Spleen (tissue), 7 donors: ENCODE measurements around the gene GJA10.

Source experiments
- POLR2A ChIP-seq, 3 donors: fragments of 450-650 bp; IDR thresholded peaks; one replicate each; pipeline ENCODE4 v1.5.1; 2017; ENCODE audit warnings: antibody characterized with exemption in 3 of 3, mild to moderate bottlenecking in 1 of 3
- POLR2AphosphoS5 ChIP-seq, 3 donors: sonication (generic); formaldehyde crosslinking; IDR thresholded peaks; one replicate each; pipeline ENCODE4 v1.5.1; 2017; ENCODE audit warnings: antibody characterized with exemption in 3 of 3
- TF ChIP-seq, protein P1 (sequence below), 11 experiments: fragments of 200-600 bp in 7 of 11; fragments of 450-650 bp in 4 of 11; sonication (generic) in 4 of 11; IDR thresholded peaks in 8 of 11; conservative IDR thresholded peaks in 3 of 11; 1 replicate in 7 of 11; 2 replicates in 4 of 11; pipeline versions ENCODE4 v1.4.0 to v1.8.0; 2016 to 2021; ENCODE audit warnings: antibody characterized with exemption in 11 of 11, inconsistent platforms in 4 of 11, mild to moderate bottlenecking in 1 of 11
- donor health status: DM: no; HTN: no; CAD: no; lungs with moderate emphysema.
- donor health status: DM: no; HTN: no; CAD: no.
- donor health status: DM: no; HTN: no; CAD: no.

DNA sequence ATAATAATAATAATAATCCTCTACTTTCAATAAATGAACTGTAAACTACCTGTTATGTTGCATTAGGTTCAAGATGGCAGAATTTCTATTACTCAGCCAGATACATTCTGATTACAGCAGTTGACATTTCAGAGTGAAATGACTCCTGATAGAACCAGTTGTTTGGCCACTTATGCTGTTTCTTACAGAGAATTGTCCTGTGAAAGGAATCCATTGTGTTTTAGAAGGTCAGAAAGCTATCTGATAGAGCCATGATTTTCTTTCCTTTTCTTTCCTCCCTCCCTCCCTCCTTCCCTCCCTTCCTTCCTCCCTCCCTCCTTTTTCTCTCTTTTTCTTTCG is 16.6 kb downstream of the GJA10 start:
- TF ChIP-seq, protein P1, sequence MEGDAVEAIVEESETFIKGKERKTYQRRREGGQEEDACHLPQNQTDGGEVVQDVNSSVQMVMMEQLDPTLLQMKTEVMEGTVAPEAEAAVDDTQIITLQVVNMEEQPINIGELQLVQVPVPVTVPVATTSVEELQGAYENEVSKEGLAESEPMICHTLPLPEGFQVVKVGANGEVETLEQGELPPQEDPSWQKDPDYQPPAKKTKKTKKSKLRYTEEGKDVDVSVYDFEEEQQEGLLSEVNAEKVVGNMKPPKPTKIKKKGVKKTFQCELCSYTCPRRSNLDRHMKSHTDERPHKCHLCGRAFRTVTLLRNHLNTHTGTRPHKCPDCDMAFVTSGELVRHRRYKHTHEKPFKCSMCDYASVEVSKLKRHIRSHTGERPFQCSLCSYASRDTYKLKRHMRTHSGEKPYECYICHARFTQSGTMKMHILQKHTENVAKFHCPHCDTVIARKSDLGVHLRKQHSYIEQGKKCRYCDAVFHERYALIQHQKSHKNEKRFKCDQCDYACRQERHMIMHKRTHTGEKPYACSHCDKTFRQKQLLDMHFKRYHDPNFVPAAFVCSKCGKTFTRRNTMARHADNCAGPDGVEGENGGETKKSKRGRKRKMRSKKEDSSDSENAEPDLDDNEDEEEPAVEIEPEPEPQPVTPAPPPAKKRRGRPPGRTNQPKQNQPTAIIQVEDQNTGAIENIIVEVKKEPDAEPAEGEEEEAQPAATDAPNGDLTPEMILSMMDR (IDR thresholded peaks at IDR 0.05 in 8 of 11, conservative IDR thresholded peaks at IDR 0.05 in 3 of 11) = no peak
- TF ChIP-seq POLR2A (IDR thresholded peaks at IDR 0.05) (no peak), POLR2AphosphoS5 (IDR thresholded peaks at IDR 0.05) (no peak)
